ENCODE measurements around the gene TEX36. TPM values are rescaled to one million over a fixed set of nuclear protein-coding genes. Genes with fewer than 3 reads are reported as not detected.
"Not testable (repeated sequence)": the region's sequence is repeated elsewhere in the genome, so short reads cannot be mapped to it uniquely, and the experiment has no call there.

The TEX36 gene
- total RNA-seq, 4 donors from 2014 or later, result not detected

DNA sequence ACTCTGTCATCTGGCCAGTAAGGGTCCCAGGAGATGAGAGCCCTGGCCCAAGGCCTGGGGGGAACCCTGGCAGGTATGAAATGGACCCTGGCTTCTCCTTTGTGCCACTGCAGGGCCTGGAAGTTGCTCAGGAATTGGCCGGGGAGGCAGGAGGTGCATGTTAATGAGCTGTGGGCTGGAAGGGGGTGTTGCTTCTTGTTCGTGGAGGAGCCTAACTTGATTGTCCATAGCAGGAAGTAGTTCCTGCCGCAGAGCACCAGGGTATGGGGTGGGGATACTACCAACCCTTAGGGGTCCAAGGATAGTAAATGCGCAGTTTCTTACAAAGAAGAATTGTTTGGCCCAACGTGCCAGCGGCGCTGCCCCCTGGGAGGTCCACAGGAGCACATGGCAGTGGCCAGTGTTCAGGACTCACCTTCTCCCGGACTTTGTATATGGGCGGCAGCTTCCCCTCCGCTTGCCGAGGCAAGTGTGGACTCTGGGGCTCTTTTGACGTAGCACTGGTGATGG lies 21.5 kb downstream of the TEX36 start:
- WGBS, 2 donors, result 67 to 71% methylated on average over 7 of the region's 12 CpGs
- Histone ChIP-seq H3K36me3 (no peaks in the 10 kb centered on the region), H3K27me3 (no peaks in the 10 kb centered on the region), H3K9me3 (no peaks in the 10 kb centered on the region), H3K27ac (no peak overlapping the region), H3K4me1 (peaks cover 0 to 4% (median 0%) of the 10 kb centered on the region in 3 donors), H3K4me3 (no peak overlapping the region)
- TF ChIP-seq, protein P1, sequence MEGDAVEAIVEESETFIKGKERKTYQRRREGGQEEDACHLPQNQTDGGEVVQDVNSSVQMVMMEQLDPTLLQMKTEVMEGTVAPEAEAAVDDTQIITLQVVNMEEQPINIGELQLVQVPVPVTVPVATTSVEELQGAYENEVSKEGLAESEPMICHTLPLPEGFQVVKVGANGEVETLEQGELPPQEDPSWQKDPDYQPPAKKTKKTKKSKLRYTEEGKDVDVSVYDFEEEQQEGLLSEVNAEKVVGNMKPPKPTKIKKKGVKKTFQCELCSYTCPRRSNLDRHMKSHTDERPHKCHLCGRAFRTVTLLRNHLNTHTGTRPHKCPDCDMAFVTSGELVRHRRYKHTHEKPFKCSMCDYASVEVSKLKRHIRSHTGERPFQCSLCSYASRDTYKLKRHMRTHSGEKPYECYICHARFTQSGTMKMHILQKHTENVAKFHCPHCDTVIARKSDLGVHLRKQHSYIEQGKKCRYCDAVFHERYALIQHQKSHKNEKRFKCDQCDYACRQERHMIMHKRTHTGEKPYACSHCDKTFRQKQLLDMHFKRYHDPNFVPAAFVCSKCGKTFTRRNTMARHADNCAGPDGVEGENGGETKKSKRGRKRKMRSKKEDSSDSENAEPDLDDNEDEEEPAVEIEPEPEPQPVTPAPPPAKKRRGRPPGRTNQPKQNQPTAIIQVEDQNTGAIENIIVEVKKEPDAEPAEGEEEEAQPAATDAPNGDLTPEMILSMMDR (IDR thresholded peaks at IDR 0.05), result no peak
- no peak for TF ChIP-seq POLR2A (IDR thresholded peaks at IDR 0.05)
- no peak for DNase-seq
- intact Hi-C loops (cut with DNase I), result no loop called here

DNA sequence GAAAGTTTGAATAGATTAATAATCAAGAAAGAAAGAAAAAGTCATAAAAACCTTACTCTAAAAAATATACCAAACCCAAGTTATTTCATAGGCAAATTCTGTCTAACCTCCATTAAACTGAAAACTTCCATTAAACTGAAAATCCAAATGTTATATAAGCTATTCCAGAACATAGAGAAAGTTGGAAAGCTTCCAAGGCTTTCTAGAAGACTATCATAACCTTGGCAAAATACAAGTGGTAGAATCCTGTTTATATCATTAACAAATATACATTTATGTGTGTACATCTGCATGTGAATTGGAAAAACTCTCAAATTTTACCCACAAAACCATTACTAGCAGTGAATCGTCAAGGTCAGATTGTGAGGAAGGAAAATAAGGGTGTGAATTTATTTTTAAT lies 23.9 kb downstream of the TEX36 start:
- TF ChIP-seq, protein P1 (IDR thresholded peaks at IDR 0.05), result no peak
- Histone ChIP-seq H3K9me3 (no peaks in the 10 kb centered on the region), H3K27me3 (no peaks in the 10 kb centered on the region), H3K36me3 (no peaks in the 10 kb centered on the region), H3K27ac (no peak overlapping the region), H3K4me3 (no peak overlapping the region), H3K4me1 (peaks cover 0 to 4% (median 0%) of the 10 kb centered on the region in 3 donors)
- WGBS, 2 donors, result 81 to 85% methylated on average over 1 of the region's 1 CpG
- DNase-seq, result no peak
- intact Hi-C loops (cut with DNase I), result no loop called here

DNA sequence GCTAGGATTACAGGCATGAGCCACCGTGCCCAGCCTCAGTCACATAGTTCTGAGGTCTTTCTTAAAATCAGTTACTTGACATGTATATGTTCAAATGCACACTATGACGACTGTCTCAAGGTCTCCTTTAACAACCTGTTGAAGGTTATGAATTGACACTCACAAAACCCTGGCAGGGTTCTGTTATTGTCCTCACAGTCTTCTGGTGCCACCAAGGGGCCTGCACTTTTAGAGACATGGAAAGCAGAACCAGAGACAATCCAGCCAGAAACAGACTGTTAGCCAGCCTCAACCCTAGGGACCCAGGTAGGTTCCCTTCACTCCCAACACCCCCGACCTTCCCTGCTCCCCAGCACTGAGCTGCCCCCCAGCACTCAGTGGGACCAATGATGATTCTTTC lies 26.4 kb downstream of the TEX36 start:
- no peaks in the 10 kb centered on the region for H3K36me3 ChIP-seq
- WGBS, 2 donors, result 81 to 86% methylated on average over 2 to 3 of the region's 3 CpGs
- TF ChIP-seq, protein P1 (IDR thresholded peaks at IDR 0.05), result no peak
- TF ChIP-seq POLR2A (IDR thresholded peaks at IDR 0.05), result no peak

DNA sequence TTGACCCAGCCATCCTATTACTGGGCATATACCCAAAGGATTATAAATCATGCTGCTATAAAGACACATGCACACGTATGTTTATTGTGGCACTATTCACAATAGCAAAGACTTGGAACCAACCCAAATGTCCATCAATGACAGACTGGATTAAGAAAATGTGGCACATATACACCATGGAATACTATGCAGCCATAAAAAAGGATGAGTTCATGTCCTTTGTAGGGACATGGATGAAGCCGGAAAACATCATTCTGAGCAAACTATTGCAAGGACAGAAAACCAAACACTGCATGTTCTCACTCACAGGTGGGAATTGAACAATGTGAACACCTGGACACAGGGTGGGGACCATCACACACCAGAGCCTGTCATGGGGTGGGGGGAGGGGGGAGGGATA lies 29.9 kb downstream of the TEX36 start:
- H3K4me3 ChIP-seq; intact Hi-C loops (cut with DNase I); DNase-seq; H3K36me3 ChIP-seq; H3K27ac ChIP-seq; H3K27me3 ChIP-seq; H3K9me3 ChIP-seq; H3K4me1 ChIP-seq: not testable (repeated sequence)
- whole genome bisulfite sequencing, 2 donors, result 55 to 67% methylated on average over 1 to 2 of the region's 2 CpGs

More for the DNA sequence above, 26.4 kb downstream of the TEX36 start:
- DNase-seq, result no peak
- H3K9me3 ChIP-seq, result no peaks in the 10 kb centered on the region
- no peak overlapping the region for H3K27ac ChIP-seq
- H3K27me3 ChIP-seq, result no peaks in the 10 kb centered on the region
- no peak overlapping the region for H3K4me3 ChIP-seq
- intact Hi-C loops (cut with DNase I), result no loop called here
- no peaks in the 10 kb centered on the region for H3K4me1 ChIP-seq

DNA sequence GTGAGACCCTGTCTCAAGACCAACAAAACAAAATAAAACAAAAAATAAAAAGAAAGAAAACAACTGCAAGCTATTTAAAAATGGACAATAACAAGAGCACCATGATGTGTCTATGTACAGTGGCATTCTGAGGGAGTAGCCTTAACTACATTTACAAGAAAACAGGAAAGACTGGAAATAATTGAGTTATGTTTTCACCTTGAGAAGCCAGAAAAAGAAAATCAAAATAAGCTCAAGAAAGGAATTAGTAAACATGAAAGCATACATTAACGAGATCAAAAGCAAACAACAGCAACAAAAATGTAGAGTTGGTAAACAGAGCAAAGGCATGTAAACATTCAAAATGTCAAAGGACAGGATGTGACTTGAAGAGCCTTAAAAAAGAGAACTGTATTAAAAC lies 36.7 kb downstream of the TEX36 start:
- H3K36me3 ChIP-seq, result no peaks in the 10 kb centered on the region
- DNase-seq, result no peak
- peaks cover 0 to 10% (median 0%) of the 10 kb centered on the region in 4 donors for H3K27me3 ChIP-seq
- H3K4me1 ChIP-seq, result no peaks in the 10 kb centered on the region
- no peak overlapping the region for H3K4me3 ChIP-seq
- WGBS, 2 donors, result 10 to 20% methylated on average over 1 of the region's 1 CpG
- no peak overlapping the region for H3K27ac ChIP-seq
- intact Hi-C loops (cut with DNase I), result no loop called here
- TF ChIP-seq, protein P1 (IDR thresholded peaks at IDR 0.05), result no peak
- no peak for TF ChIP-seq POLR2A (IDR thresholded peaks at IDR 0.05)
- H3K9me3 ChIP-seq, result peaks cover 0 to 14% (median 0%) of the 10 kb centered on the region in 3 donors

DNA sequence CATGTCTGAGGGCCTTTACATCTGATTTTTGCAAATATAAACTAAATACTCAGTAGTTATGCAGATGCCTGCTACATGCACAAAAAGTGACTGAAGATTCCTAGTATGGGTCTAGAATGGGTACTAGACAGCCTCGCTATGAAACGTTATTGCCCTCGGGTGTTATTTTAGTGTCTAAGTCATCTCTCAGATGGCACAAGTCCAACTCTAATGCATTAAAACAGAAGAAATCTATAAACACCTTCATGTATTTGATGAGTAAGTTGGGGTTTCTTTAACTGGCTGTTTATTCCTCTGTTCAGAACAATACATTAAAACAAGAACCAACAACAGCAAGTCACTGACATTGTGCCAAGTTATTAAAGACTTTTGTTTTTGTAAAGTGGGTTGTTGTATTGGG lies 41.6 kb downstream of the TEX36 start:
- WGBS, 2 donors, result 44 to 62% methylated on average over 3 of the region's 3 CpGs
- DNase-seq, result no peak
- Histone ChIP-seq H3K9me3 (no peaks in the 10 kb centered on the region), H3K27me3 (peaks cover 0 to 22% (median 0%) of the 10 kb centered on the region in 4 donors), H3K4me3 (no peak overlapping the region), H3K36me3 (no peaks in the 10 kb centered on the region), H3K4me1 (no peaks in the 10 kb centered on the region), H3K27ac (no peak overlapping the region)
- intact Hi-C loops (cut with DNase I), result no loop called here
- no peak for TF ChIP-seq POLR2A (IDR thresholded peaks at IDR 0.05)
- TF ChIP-seq, protein P1 (IDR thresholded peaks at IDR 0.05), result no peak

All from esophagus squamous epithelium (tissue), 5 donors.